SK-N-SH (cell line): ENCODE results near the gene ZNF319. TPM values are rescaled to one million over a fixed set of nuclear protein-coding genes. Genes with fewer than 3 reads are reported as not detected.

Source experiments
- CTCF ChIA-PET: fragments of 300-600, 350-600 bp; formaldehyde crosslinking; extraction: SDS; loops from one replicate; lab custom pipeline; 2021; lab: Yijun Ruan, JAX
- POLR2A ChIA-PET: fragments of 350-600 bp; sonication (Branson Sonifier 250); formaldehyde crosslinking; extraction: SDS; loops from one replicate; lab custom pipeline; 2020; ENCODE audit warnings: antibody characterized with exemption, inconsistent platforms; lab: Yijun Ruan, JAX
- DNase-seq: peaks from one replicate; pipeline ENCODE4 v3.0.0; 2012
- H2AFZ ChIP-seq: fragments of 200-600 bp; sonication (generic); 2 replicates; pipeline ENCODE4 v1.8.1; 2016; ENCODE audit warnings: antibody characterized with exemption, mild to moderate bottlenecking, low read depth
- H3F3A ChIP-seq: fragments of 200-600 bp; sonication (generic); replicated peaks from 2 replicates; pipeline ENCODE3; 2016; ENCODE audit warnings: antibody characterized with exemption, mild to moderate bottlenecking; ENCODE audit not compliant: insufficient read depth
- H3K27ac ChIP-seq, 2 experiments: fragments of 200-500 bp in 1 of 2; fragments of 200-600 bp in 1 of 2; sonication (Bioruptor generic) in 1 of 2; sonication (generic), shearing (Covaris generic) in 1 of 2; 2 replicates each; pipeline versions ENCODE4 v1.5.1 to v1.6.1; 2014 to 2016; ENCODE audit warnings: low read depth in 2 of 2, inconsistent platforms in 1 of 2, low read length in 1 of 2, mild to moderate bottlenecking in 1 of 2, mixed read lengths in 1 of 2
- H3K27me3 ChIP-seq: fragments of 200-600 bp; sonication (generic), shearing (Covaris generic); 2 replicates; pipeline ENCODE4 v1.6.1; 2016; ENCODE audit warnings: mixed run types; ENCODE audit not compliant: insufficient read depth
- H3K36me3 ChIP-seq, 2 experiments: fragments of 200-500 bp in 1 of 2; fragments of 200-600 bp in 1 of 2; sonication (Bioruptor generic) in 1 of 2; sonication (generic) in 1 of 2; replicated peaks in 1 of 2; 2 replicates each; pipeline versions ENCODE3 to v1.5.1; 2014 to 2016; ENCODE audit warnings: low read length in 1 of 2, mild to moderate bottlenecking in 1 of 2; ENCODE audit not compliant: insufficient read depth in 2 of 2, control insufficient read depth in 1 of 2
- H3K4me1 ChIP-seq, 2 experiments: fragments of 200-500 bp in 1 of 2; fragments of 200-600 bp in 1 of 2; sonication (Bioruptor generic) in 1 of 2; sonication (generic), shearing (Covaris generic) in 1 of 2; 2 replicates each; pipeline versions ENCODE4 v1.5.1 to v1.6.1; 2014 to 2016; ENCODE audit warnings: low read depth in 1 of 2, low read length in 1 of 2, mixed run types in 1 of 2; ENCODE audit not compliant: insufficient read depth in 2 of 2, control insufficient read depth in 1 of 2
- H3K4me2 ChIP-seq: fragments of 200-600 bp; sonication (generic), shearing (Covaris generic); 2 replicates; pipeline ENCODE4 v1.6.1; 2017; ENCODE audit warnings: mixed run types
- H3K4me3 ChIP-seq, 2 experiments: fragments of 200-500 bp in 1 of 2; fragments of 200-600 bp in 1 of 2; sonication (Bioruptor generic) in 1 of 2; sonication (generic), shearing (Covaris generic) in 1 of 2; 2 replicates each; pipeline versions ENCODE4 v1.5.1 to v1.8.1; 2014 to 2016; ENCODE audit warnings: low read depth in 2 of 2, inconsistent platforms in 1 of 2, low read length in 1 of 2, mild to moderate bottlenecking in 1 of 2, mixed read lengths in 1 of 2, moderate library complexity in 1 of 2
- H3K79me2 ChIP-seq: fragments of 200-600 bp; sonication (generic); 2 replicates; pipeline ENCODE4 v1.8.1; 2017; ENCODE audit warnings: mild to moderate bottlenecking; ENCODE audit not compliant: insufficient read depth
- H3K9ac ChIP-seq: fragments of 200-600 bp; sonication (generic); 2 replicates; pipeline ENCODE4 v1.6.1; 2017; ENCODE audit warnings: mixed run types
- H3K9me2 ChIP-seq: fragments of 200-600 bp; sonication (generic); 2 replicates; pipeline ENCODE4 v1.6.1; 2017; ENCODE audit warnings: mixed run types
- H3K9me3 ChIP-seq: fragments of 200-600 bp; sonication (generic); 2 replicates; pipeline ENCODE4 v1.6.1; 2017; ENCODE audit warnings: mixed run types, mild to moderate bottlenecking, moderate library complexity
- H4K20me1 ChIP-seq: fragments of 200-600 bp; sonication (generic); 2 replicates; pipeline ENCODE4 v1.6.1; 2017; ENCODE audit warnings: mild to moderate bottlenecking, mixed run types; ENCODE audit not compliant: insufficient read depth
- CHD2 ChIP-seq: fragments of 150-350 bp; IDR thresholded peaks from 2 replicates; pipeline ENCODE4 v1.6.1; 2018; ENCODE audit warnings: low read length; ENCODE audit not compliant: partially characterized antibody
- FOSL2 ChIP-seq: IDR thresholded peaks from 2 replicates; pipeline ENCODE4 v1.4.0; 2012; ENCODE audit warnings: low read depth, mild to moderate bottlenecking, moderate library complexity, borderline replicate concordance
- FOXJ3 ChIP-seq: sonication (generic); formaldehyde crosslinking; IDR thresholded peaks from 2 replicates; pipeline ENCODE4 v1.5.1; 2020; ENCODE audit warnings: mild to moderate bottlenecking, missing genetic modification reagents
- JUND ChIP-seq: IDR thresholded peaks from 2 replicates; pipeline ENCODE4 v1.4.0; 2012
- MXI1 ChIP-seq: IDR thresholded peaks from 2 replicates; pipeline ENCODE4 v1.6.1; 2012; ENCODE audit warnings: mild to moderate bottlenecking, low read depth, low read length, improper control_type of control experiment
- RCOR1 ChIP-seq: fragments of 150-350 bp; IDR thresholded peaks from 2 replicates; pipeline ENCODE4 v1.6.1; 2017; ENCODE audit warnings: antibody characterized with exemption, low read length
- TAF1 ChIP-seq: IDR thresholded peaks from 2 replicates; pipeline ENCODE4 v1.6.1; 2012; ENCODE audit warnings: low read depth, mild to moderate bottlenecking, low read length, moderate library complexity, borderline replicate concordance
- TCF12 ChIP-seq: IDR thresholded peaks from 2 replicates; pipeline ENCODE4 v1.4.0; 2012
- WGBS: methylation state at CpG from one replicate; pipeline ENCODE4 v1.1.6; 2017; ENCODE audit warnings: low lambda C conversion rate; 5-methylcytosine and 5-hydroxymethylcytosine counted together
- polyA plus RNA-seq, 3 experiments: library from polyadenylated mRNA; depleted of rRNA; stranded (reverse); fragments of >200 nt; gene quantifications; 2 replicates each; pipeline ENCODE4 v1.2.3, GENCODE V29; 2012
- TF ChIP-seq, protein P1 (sequence below): IDR thresholded peaks from 2 replicates; pipeline ENCODE4 v1.4.0; 2012; ENCODE audit warnings: low read depth, borderline replicate concordance

Gene ZNF319
- polyA plus RNA-seq, 1 of the 3 experiments (the other 2 are of a cell fraction) = 7.6 TPM

DNA sequence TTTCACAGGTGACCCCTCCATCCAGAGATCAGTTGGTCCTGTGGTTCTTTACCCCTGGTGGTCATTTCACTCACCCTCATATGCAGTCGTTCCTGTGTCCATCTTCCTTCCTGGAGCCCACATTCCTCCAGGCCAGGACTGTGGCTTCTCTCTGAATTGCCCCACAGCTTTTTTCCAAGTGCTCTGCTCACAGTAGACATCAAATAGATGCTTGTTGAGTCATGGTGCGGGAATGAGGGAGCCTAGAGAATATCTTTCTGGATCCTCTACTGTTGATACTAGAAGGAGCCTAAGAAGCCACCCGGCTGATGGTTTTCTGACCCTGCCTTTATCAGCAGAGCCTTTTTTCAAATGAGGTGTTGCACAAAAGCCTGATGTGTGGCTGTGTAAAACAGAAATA, 11.2 kb upstream of the ZNF319 start:
- Histone ChIP-seq H3K4me1 (peaks cover 0 to 11% of the 10 kb centered on the region in 2 experiments; a peak in 2 of 4 replicates), H4K20me1 (no peaks in the 10 kb centered on the region), H3K9me2 (no peaks in the 10 kb centered on the region), H3F3A (no peaks in the 10 kb centered on the region), H3K27ac (no peak overlapping the region; a peak in 1 of 4 replicates), H3K4me2 (no peak overlapping the region), H3K9me3 (no peaks in the 10 kb centered on the region), H3K79me2 (peaks cover 27% of the 10 kb centered on the region; the same call in 1 of the 2 replicates), H3K9ac (no peak overlapping the region), H3K4me3 (no peak overlapping the region), H3K27me3 (no peaks in the 10 kb centered on the region), H3K36me3 (peaks cover 14 to 30% of the 10 kb centered on the region in 2 experiments), H2AFZ (no peak overlapping the region)
- ChIA-PET CTCF (interaction anchor here (1.4 to 1.9 kb wide), 4 partner anchors 21 to 116 kb away, joined by 4 to 10 read pairs (median 6); no protein-coding TSS in a partner anchor), POLR2A (no interaction called here)
- TF ChIP-seq FOSL2 (peak; percentile 28; the same call in 1 of the 2 replicates), TCF12 (no peak), JUND (peak; percentile 53)
- TF ChIP-seq, protein P1, sequence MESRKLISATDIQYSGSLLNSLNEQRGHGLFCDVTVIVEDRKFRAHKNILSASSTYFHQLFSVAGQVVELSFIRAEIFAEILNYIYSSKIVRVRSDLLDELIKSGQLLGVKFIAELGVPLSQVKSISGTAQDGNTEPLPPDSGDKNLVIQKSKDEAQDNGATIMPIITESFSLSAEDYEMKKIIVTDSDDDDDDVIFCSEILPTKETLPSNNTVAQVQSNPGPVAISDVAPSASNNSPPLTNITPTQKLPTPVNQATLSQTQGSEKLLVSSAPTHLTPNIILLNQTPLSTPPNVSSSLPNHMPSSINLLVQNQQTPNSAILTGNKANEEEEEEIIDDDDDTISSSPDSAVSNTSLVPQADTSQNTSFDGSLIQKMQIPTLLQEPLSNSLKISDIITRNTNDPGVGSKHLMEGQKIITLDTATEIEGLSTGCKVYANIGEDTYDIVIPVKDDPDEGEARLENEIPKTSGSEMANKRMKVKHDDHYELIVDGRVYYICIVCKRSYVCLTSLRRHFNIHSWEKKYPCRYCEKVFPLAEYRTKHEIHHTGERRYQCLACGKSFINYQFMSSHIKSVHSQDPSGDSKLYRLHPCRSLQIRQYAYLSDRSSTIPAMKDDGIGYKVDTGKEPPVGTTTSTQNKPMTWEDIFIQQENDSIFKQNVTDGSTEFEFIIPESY = no peak
- no peak for DNase-seq
- 64% methylated on average over 3 of the region's 3 CpGs for WGBS

DNA sequence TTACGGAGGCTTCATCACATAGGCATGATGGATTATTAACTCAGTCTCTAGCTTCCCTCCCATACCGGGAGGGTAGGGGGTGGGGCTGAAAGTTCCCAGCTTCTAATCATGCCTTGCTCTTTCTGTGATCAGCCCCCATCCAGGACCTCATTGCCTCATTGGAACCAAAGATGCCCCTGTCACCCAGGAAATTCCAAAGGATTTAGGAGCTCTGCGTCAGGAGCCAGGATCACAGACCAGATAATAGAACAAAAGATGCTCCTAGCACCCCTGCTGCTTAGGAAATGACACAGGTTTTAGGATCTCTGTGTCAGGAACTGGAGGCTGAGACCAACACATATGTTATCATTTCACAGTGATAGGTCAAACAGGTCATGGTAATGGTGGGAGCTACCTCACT, 10.4 kb upstream of the ZNF319 start:
- Histone ChIP-seq H2AFZ (no peak overlapping the region), H3K79me2 (peaks cover 35% of the 10 kb centered on the region; the same call in 1 of the 2 replicates), H3K4me1 (peaks cover 0 to 11% of the 10 kb centered on the region in 2 experiments; a peak in 2 of 4 replicates)
- POLR2A ChIA-PET = no interaction called here
- no peak for TF ChIP-seq FOXJ3 (CRISPR knock-in tag)
- TF ChIP-seq, all 33 proteins: peak for 0
- Histone ChIP-seq H4K20me1 (no peaks in the 10 kb centered on the region), H3K27ac (no peak overlapping the region; a peak in 1 of 4 replicates), H3K9me3 (no peaks in the 10 kb centered on the region), H3K9ac (no peak overlapping the region), H3F3A (no peaks in the 10 kb centered on the region), H3K4me3 (no peak overlapping the region), H3K4me2 (no peak overlapping the region), H3K9me2 (no peaks in the 10 kb centered on the region), H3K27me3 (no peaks in the 10 kb centered on the region), H3K36me3 (peaks cover 19 to 30% of the 10 kb centered on the region in 2 experiments)
- no peak for DNase-seq
- CTCF ChIA-PET = interaction anchor here (0.6 to 2.3 kb wide), 9 partner anchors 8 to 652 kb away, joined by 3 to 10 read pairs (median 5); partner anchors contain the start of gene USB1
- 91% methylated on average over 3 of the region's 3 CpGs for WGBS

DNA sequence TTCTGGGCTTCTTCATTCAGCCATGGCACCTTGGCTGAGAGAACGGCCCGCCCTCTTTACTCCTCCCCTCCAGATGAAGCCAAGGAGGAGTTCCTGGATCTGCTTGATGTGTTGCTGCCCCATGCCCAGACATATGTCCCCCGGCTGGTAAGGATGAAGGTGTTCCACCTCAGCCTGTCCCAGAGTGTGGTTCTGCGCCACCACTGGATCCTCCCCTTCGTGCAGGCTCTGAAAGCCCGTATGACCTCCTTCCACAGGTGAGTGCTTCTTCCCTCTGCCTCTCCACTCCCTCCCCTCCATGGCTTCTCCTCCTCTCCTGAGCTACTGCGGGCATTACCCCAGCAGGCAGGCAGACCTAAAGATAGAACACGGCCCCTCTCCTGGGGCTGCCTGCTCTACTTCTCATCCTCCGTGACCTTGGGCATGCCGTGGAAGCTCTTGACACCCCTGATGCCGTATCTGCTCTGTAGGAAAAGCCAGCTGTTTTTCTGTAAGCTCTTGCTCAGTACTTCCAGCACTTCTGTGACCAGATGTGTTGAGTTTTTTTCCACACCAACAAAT, 9.5 kb upstream of the ZNF319 start:
- Histone ChIP-seq H3K36me3 (peaks cover 24 to 30% of the 10 kb centered on the region in 2 experiments), H3K4me3 (no peak overlapping the region), H2AFZ (no peak overlapping the region), H3K9me3 (no peaks in the 10 kb centered on the region), H3K27ac (no peak overlapping the region), H4K20me1 (no peaks in the 10 kb centered on the region), H3F3A (no peaks in the 10 kb centered on the region), H3K4me2 (no peak overlapping the region), H3K4me1 (peaks cover 0 to 11% of the 10 kb centered on the region in 2 experiments; a peak in 3 of 4 replicates), H3K27me3 (no peaks in the 10 kb centered on the region), H3K9me2 (no peaks in the 10 kb centered on the region), H3K79me2 (peaks cover 39% of the 10 kb centered on the region; the same call in 1 of the 2 replicates), H3K9ac (no peak overlapping the region)
- CTCF ChIA-PET = interaction anchor here (1.0 to 2.3 kb wide), 8 partner anchors 9 to 117 kb away, joined by 3 to 10 read pairs (median 5); partner anchors contain the start of gene USB1
- 94% methylated on average over 11 of the region's 11 CpGs for WGBS
- POLR2A ChIA-PET = no interaction called here
- TF ChIP-seq TAF1 (no peak), RCOR1 (no peak), JUND (no peak), CHD2 (no peak), MXI1 (no peak)
- no peak for DNase-seq
